IMR-90 (cell line): ENCODE measurements around the gene CPXM2. TPM values are rescaled to one million over a fixed set of nuclear protein-coding genes. Genes with fewer than 3 reads are reported as not detected.

Experiments used
- ATAC-seq: fragments of 200-7000 bp; cut with Tn5 transposase; 2 replicates; pipeline ENCODE4 v1.9.1; 2020; ENCODE audit warnings: low read depth, mild to moderate bottlenecking, moderate library complexity
- BruUV-seq: library from RNA; stranded (reverse); fragments of 400-500 nt; replicated peaks from 2 replicates; lab custom pipeline; 2021; lab: Mats Ljungman, UMichigan
- CTCF ChIA-PET: fragments of 300-600 bp; formaldehyde crosslinking; extraction: SDS; loops from one replicate; lab custom pipeline; 2021; ENCODE audit warnings: antibody characterized with exemption; lab: Yijun Ruan, JAX
- POLR2A ChIA-PET: fragments of 300-600 bp; sonication (Branson Sonifier 250); formaldehyde crosslinking; loops from one replicate; lab custom pipeline; 2022; ENCODE audit warnings: antibody characterized with exemption; ENCODE audit not compliant: unreplicated experiment; lab: Charles Lee
- DNase-seq: peaks from one replicate; pipeline ENCODE4 v3.0.0; 2013
- H2AFZ ChIP-seq: replicated peaks from 2 replicates; pipeline ENCODE3; 2013; ENCODE audit warnings: low read length, mild to moderate bottlenecking; ENCODE audit not compliant: poor library complexity
- H2AK5ac ChIP-seq: 2 replicates; pipeline ENCODE4 v1.6.1; 2013; ENCODE audit warnings: low read depth, low read length, inconsistent platforms
- H2AK9ac ChIP-seq: replicated peaks from 2 replicates; pipeline ENCODE3; 2013; ENCODE audit warnings: mild to moderate bottlenecking, low read depth, low read length, moderate library complexity; ENCODE audit not compliant: poor library complexity
- H2BK120ac ChIP-seq: 2 replicates; pipeline ENCODE4 v1.6.1; 2013; ENCODE audit warnings: low read depth, low read length, inconsistent platforms
- H2BK15ac ChIP-seq: 3 replicates; pipeline ENCODE4 v1.6.1; 2013; ENCODE audit warnings: low read depth, low read length, inconsistent platforms
- H2BK20ac ChIP-seq: 2 replicates; pipeline ENCODE4 v1.6.1; 2013; ENCODE audit warnings: low read depth, mild to moderate bottlenecking, inconsistent platforms, low read length, moderate library complexity
- H2BK5ac ChIP-seq: 2 replicates; pipeline ENCODE4 v1.6.1; 2013; ENCODE audit warnings: mild to moderate bottlenecking, low read depth, low read length, inconsistent platforms; ENCODE audit not compliant: poor library complexity, severe bottlenecking
- H3K14ac ChIP-seq: replicated peaks from 2 replicates; pipeline ENCODE4 v1.6.1; 2013; ENCODE audit warnings: low read depth, low read length, inconsistent platforms
- H3K18ac ChIP-seq: 2 replicates; pipeline ENCODE4 v1.6.1; 2013; ENCODE audit warnings: low read depth, low read length, control low read depth
- H3K23ac ChIP-seq: 2 replicates; pipeline ENCODE4 v1.6.1; 2013; ENCODE audit warnings: low read depth, low read length, inconsistent platforms
- H3K27ac ChIP-seq: 2 replicates; pipeline ENCODE4 v1.5.1; 2013; ENCODE audit warnings: mild to moderate bottlenecking, control low read depth, low read length; ENCODE audit not compliant: insufficient read depth
- H3K27me3 ChIP-seq: 2 replicates; pipeline ENCODE4 v1.6.1; 2013; ENCODE audit warnings: low read length; ENCODE audit not compliant: control insufficient read depth, insufficient read depth
- H3K36me3 ChIP-seq: 2 replicates; pipeline ENCODE4 v1.6.1; 2013; ENCODE audit warnings: low read length, mixed read lengths; ENCODE audit not compliant: control insufficient read depth, insufficient read depth
- H3K4ac ChIP-seq: 2 replicates; pipeline ENCODE4 v1.6.1; 2013; ENCODE audit warnings: low read depth, low read length, inconsistent platforms
- H3K4me1 ChIP-seq: 2 replicates; pipeline ENCODE4 v1.6.1; 2013; ENCODE audit warnings: low read length, mixed read lengths; ENCODE audit not compliant: control insufficient read depth, insufficient read depth
- H3K4me2 ChIP-seq: 2 replicates; pipeline ENCODE4 v1.6.1; 2013; ENCODE audit warnings: low read depth, mild to moderate bottlenecking, control low read depth, low read length, moderate library complexity
- H3K4me3 ChIP-seq: 2 replicates; pipeline ENCODE4 v1.5.1; 2013; ENCODE audit warnings: low read depth, mild to moderate bottlenecking, control low read depth, low read length, moderate library complexity; ENCODE audit not compliant: insufficient read depth
- H3K56ac ChIP-seq: 2 replicates; pipeline ENCODE4 v1.6.1; 2013; ENCODE audit warnings: low read length, inconsistent platforms; ENCODE audit not compliant: insufficient read depth; ENCODE audit errors: extremely low read depth
- H3K79me1 ChIP-seq, 2 experiments: 2 replicates each; pipeline ENCODE4 v1.6.1; 2013; ENCODE audit warnings: low read length in 2 of 2, inconsistent platforms in 1 of 2, low read depth in 1 of 2
- H3K9ac ChIP-seq: 2 replicates; pipeline ENCODE4 v1.6.1; 2013; ENCODE audit warnings: low read depth, low read length, control low read depth
- H3K9me1 ChIP-seq: 2 replicates; pipeline ENCODE4 v1.6.1; 2013; ENCODE audit warnings: low read length, inconsistent platforms; ENCODE audit not compliant: insufficient read depth
- H3K9me3 ChIP-seq: 2 replicates; pipeline ENCODE4 v1.6.1; 2013; ENCODE audit warnings: low read length; ENCODE audit not compliant: control insufficient read depth, insufficient read depth
- H4K20me1 ChIP-seq: 2 replicates; pipeline ENCODE4 v1.6.1; 2013; ENCODE audit warnings: low read length, inconsistent platforms; ENCODE audit not compliant: insufficient read depth
- H4K5ac ChIP-seq: 2 replicates; pipeline ENCODE4 v1.6.1; 2013; ENCODE audit warnings: mild to moderate bottlenecking, low read depth, low read length, control low read depth
- H4K8ac ChIP-seq, 2 experiments: 2 replicates each; pipeline ENCODE4 v1.6.1; 2013; ENCODE audit warnings: low read depth in 2 of 2, low read length in 2 of 2, control low read depth in 1 of 2, inconsistent platforms in 1 of 2
- H4K91ac ChIP-seq: 2 replicates; pipeline ENCODE4 v1.6.1; 2013; ENCODE audit warnings: low read depth, low read length, inconsistent platforms; ENCODE audit not compliant: insufficient read depth
- CEBPB ChIP-seq: IDR thresholded peaks from 2 replicates; pipeline ENCODE4 v1.6.1; 2012; ENCODE audit warnings: low read depth, low read length, improper control_type of control experiment
- CHD1 ChIP-seq: IDR thresholded peaks from 2 replicates; pipeline ENCODE4 v1.6.1; 2012; ENCODE audit warnings: low read depth, low read length, improper control_type of control experiment
- CTCF ChIP-seq: conservative IDR thresholded peaks from 2 replicates; pipeline ENCODE4 v1.5.1; 2012; ENCODE audit warnings: mild to moderate bottlenecking, low read depth, low read length, improper control_type of control experiment
- ELK1 ChIP-seq: fragments of 150-350 bp; IDR thresholded peaks from 2 replicates; pipeline ENCODE4 v1.6.1; 2016; ENCODE audit warnings: low read depth, mild to moderate bottlenecking, low read length, moderate library complexity, borderline replicate concordance
- FOS ChIP-seq: fragments of 150-350 bp; IDR thresholded peaks from 2 replicates; pipeline ENCODE4 v1.6.1; 2016; ENCODE audit warnings: low read depth, low read length
- MAFK ChIP-seq: IDR thresholded peaks from 2 replicates; pipeline ENCODE4 v1.6.1; 2012; ENCODE audit warnings: low read depth, low read length, improper control_type of control experiment
- MAZ ChIP-seq: IDR thresholded peaks from 2 replicates; pipeline ENCODE4 v1.6.1; 2012; ENCODE audit warnings: low read depth, mild to moderate bottlenecking, low read length, improper control_type of control experiment, moderate library complexity, borderline replicate concordance
- MXI1 ChIP-seq: IDR thresholded peaks from 2 replicates; pipeline ENCODE4 v1.6.1; 2012; ENCODE audit warnings: low read depth, mild to moderate bottlenecking, low read length, moderate library complexity, borderline replicate concordance
- NFE2L2 ChIP-seq: fragments of 150-350 bp; IDR thresholded peaks from 2 replicates; pipeline ENCODE4 v1.6.1; 2016; ENCODE audit warnings: low read depth, mild to moderate bottlenecking, low read length
- POLR2A ChIP-seq: IDR thresholded peaks from 2 replicates; pipeline ENCODE4 v1.6.1; 2012; ENCODE audit warnings: mild to moderate bottlenecking, low read depth, low read length
- RCOR1 ChIP-seq: IDR thresholded peaks from 2 replicates; pipeline ENCODE4 v1.6.1; 2012; ENCODE audit warnings: mild to moderate bottlenecking, low read length, improper control_type of control experiment; ENCODE audit not compliant: insufficient replicate concordance
- RFX5 ChIP-seq: IDR thresholded peaks from 2 replicates; pipeline ENCODE4 v1.8.0; 2012; ENCODE audit warnings: low read depth, mild to moderate bottlenecking, low read length, moderate library complexity
- USF2 ChIP-seq: fragments of 150-350 bp; IDR thresholded peaks from 2 replicates; pipeline ENCODE4 v1.6.1; 2017; ENCODE audit warnings: mild to moderate bottlenecking, antibody characterized with exemption, low read length, low read depth
- WGBS, 2 experiments: methylation state at CpG; one replicate each; pipeline versions ENCODE4 v1.1.5 to v1.1.7; 2013; ENCODE audit warnings: missing lambda C conversion rate in 2 of 2; ENCODE audit not compliant: insufficient read length in 1 of 2; ENCODE audit errors: extremely low coverage in 2 of 2; 5-methylcytosine and 5-hydroxymethylcytosine counted together
- dilution Hi-C: fragments of 300-500 bp; cut with HindIII; formaldehyde crosslinking; loops from one replicate; pipeline ENCODE4 v1.14.3; 2018; ENCODE audit warnings: low sequenced_read_pairs; ENCODE audit not compliant: unreplicated experiment
- in situ Hi-C: fragments of 300-500 bp; cut with MboI; formaldehyde crosslinking; loops from 3 replicates; pipeline ENCODE4 v1.14.3; 2019; ENCODE audit warnings: low sequenced_read_pairs, inconsistent platforms, mixed read lengths
- intact Hi-C: fragments of 100-400 bp; cut with micrococcal nuclease; formaldehyde crosslinking; loops from 2 replicates; pipeline ENCODE4 v1.10.0; 2022
- polyA plus RNA-seq, 3 experiments: library from polyadenylated mRNA; depleted of rRNA; stranded (reverse); fragments of >200 nt; gene quantifications; 2 replicates each; pipeline ENCODE4 v1.2.3, GENCODE V29; 2012; ENCODE audit warnings: low replicate concordance in 1 of 3
- total RNA-seq: library from RNA; depleted of rRNA; stranded (reverse); fragments of >200 nt; gene quantifications from 2 replicates; pipeline ENCODE4 v1.2.3, GENCODE V29; 2012

The CPXM2 gene
- total and polyA plus RNA-seq, 2 of the 4 experiments (the other 2 are of a cell fraction): not detected

GRCh38 chr10:123869020-123869414, 22.6 kb downstream of the CPXM2 start:
- H3K27ac ChIP-seq: no peak overlapping the region
- H3K27me3 ChIP-seq: no peaks in the 10 kb centered on the region
- in situ Hi-C loops: no loop called here
- no peak overlapping the region for H3K23ac ChIP-seq
- TF ChIP-seq CTCF (no peak), NFE2L2 (no peak), USF2 (no peak), CHD1 (no peak), RFX5 (no peak), MAFK (no peak), FOS (no peak), MXI1 (no peak), RCOR1 (no peak), POLR2A (no peak), MAZ (no peak), ELK1 (no peak), CEBPB (no peak)
- ChIA-PET CTCF (no interaction called here), POLR2A (no interaction called here)
- no peak overlapping the region for H2AFZ ChIP-seq
- H2BK120ac ChIP-seq: no peak overlapping the region
- H2BK5ac ChIP-seq: no peak overlapping the region
- H3K79me1 ChIP-seq: no peaks in the 10 kb centered on the region
- H2BK15ac ChIP-seq: no peak overlapping the region
- no peak overlapping the region for H3K4ac ChIP-seq
- no peak overlapping the region for H3K18ac ChIP-seq
- intact Hi-C loops: no loop called here
- no peak overlapping the region for H2AK9ac ChIP-seq
- no peak for DNase-seq
- H4K8ac ChIP-seq: no peak overlapping the region
- H3K9me1 ChIP-seq: no peaks in the 10 kb centered on the region
- H3K4me3 ChIP-seq: no peak overlapping the region
- no peak overlapping the region for H3K4me2 ChIP-seq
- no peak overlapping the region for H3K9ac ChIP-seq
- no peaks in the 10 kb centered on the region for H3K36me3 ChIP-seq
- H3K9me3 ChIP-seq: peaks cover 22% of the 10 kb centered on the region
- no peak overlapping the region for H4K5ac ChIP-seq
- no TSS peak for BruUV-seq
- H2BK20ac ChIP-seq: no peak overlapping the region
- ATAC-seq: no peak
- no peaks in the 10 kb centered on the region for H4K20me1 ChIP-seq
- no CpG with 5 or more reads among the region's 7 CpGs for WGBS, 2 experiments
- no peak overlapping the region for H3K14ac ChIP-seq
- H3K4me1 ChIP-seq: no peaks in the 10 kb centered on the region
- no peak overlapping the region for H4K91ac ChIP-seq
- dilution Hi-C loops: no loop called here
- H2AK5ac ChIP-seq: no peak overlapping the region
- H3K56ac ChIP-seq: no peak overlapping the region
